ENCODE measurements around the gene LEAP2. TPM values are rescaled to one million over a fixed set of nuclear protein-coding genes. Genes with fewer than 3 reads are reported as not detected.

LEAP2 gene
- total RNA-seq, 4 donors from 2014 or later = 0.20 to 5.9 (median 5.1) TPM

GRCh38 chr5:132841305-132841704 is 32.2 kb upstream of the LEAP2 start:
- Histone ChIP-seq H3K9me3 (no peaks in the 10 kb centered on the region), H3K4me3 (no peak overlapping the region), H3K4me1 (peaks cover 14 to 50% (median 42%) of the 10 kb centered on the region in 4 donors), H3K27ac (peak overlapping the region; percentile 86 to 92 (median 88)), H3K36me3 (no peaks in the 10 kb centered on the region), H3K27me3 (no peaks in the 10 kb centered on the region)
- TF ChIP-seq EP300 (IDR thresholded peaks at IDR 0.05; ENCODE audit: low read depth) (no peak), POLR2A (IDR thresholded peaks at IDR 0.05) (no peak), POLR2AphosphoS5 (IDR thresholded peaks at IDR 0.05) (no peak)
- TF ChIP-seq, protein P1, sequence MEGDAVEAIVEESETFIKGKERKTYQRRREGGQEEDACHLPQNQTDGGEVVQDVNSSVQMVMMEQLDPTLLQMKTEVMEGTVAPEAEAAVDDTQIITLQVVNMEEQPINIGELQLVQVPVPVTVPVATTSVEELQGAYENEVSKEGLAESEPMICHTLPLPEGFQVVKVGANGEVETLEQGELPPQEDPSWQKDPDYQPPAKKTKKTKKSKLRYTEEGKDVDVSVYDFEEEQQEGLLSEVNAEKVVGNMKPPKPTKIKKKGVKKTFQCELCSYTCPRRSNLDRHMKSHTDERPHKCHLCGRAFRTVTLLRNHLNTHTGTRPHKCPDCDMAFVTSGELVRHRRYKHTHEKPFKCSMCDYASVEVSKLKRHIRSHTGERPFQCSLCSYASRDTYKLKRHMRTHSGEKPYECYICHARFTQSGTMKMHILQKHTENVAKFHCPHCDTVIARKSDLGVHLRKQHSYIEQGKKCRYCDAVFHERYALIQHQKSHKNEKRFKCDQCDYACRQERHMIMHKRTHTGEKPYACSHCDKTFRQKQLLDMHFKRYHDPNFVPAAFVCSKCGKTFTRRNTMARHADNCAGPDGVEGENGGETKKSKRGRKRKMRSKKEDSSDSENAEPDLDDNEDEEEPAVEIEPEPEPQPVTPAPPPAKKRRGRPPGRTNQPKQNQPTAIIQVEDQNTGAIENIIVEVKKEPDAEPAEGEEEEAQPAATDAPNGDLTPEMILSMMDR (IDR thresholded peaks at IDR 0.05) = no peak
- DNase-seq = no peak
- WGBS, 2 donors (ENCODE audit: low coverage in 1 of 2) = 88% methylated on average over 4 of the region's 4 CpGs; no CpG with 5 or more reads in 1 of the 2 donors
- intact Hi-C loops (cut with DNase I; ENCODE audit: low total_unique reads) = no loop called here
- in situ Hi-C loops (cut with MboI; ENCODE audit: low pct_ligation_motif_present in 1 of 4, low pct_unique_long_range_greater_than_20kb in 1 of 4, low sequenced_read_pairs in 3 of 4) = loop anchor here in 1 of 4 donors (25.0 kb wide), 1 partner anchor 454 kb away; no protein-coding TSS in a partner anchor

GRCh38 chr5:132848270-132848669 is 25.2 kb upstream of the LEAP2 start:
- no peak overlapping the region for H3K27ac ChIP-seq
- no peaks in the 10 kb centered on the region for H3K27me3 ChIP-seq
- in situ Hi-C loops (cut with MboI; ENCODE audit: low pct_ligation_motif_present in 1 of 4, low pct_unique_long_range_greater_than_20kb in 1 of 4, low sequenced_read_pairs in 3 of 4) (loop anchor here in 1 of 4 donors (25.0 kb wide), 1 partner anchor 461 kb away; no protein-coding TSS in a partner anchor), intact Hi-C loops (cut with DNase I; ENCODE audit: low total_unique reads) (no loop called here)
- H3K4me1 ChIP-seq = no peaks in the 10 kb centered on the region
- H3K4me3 ChIP-seq = no peak overlapping the region
- 95 to 100% methylated on average over 4 to 8 of the region's 8 CpGs for WGBS, 2 donors (ENCODE audit: low coverage in 1 of 2)
- no peak for DNase-seq
- no peaks in the 10 kb centered on the region for H3K9me3 ChIP-seq
- TF ChIP-seq POLR2AphosphoS5 (IDR thresholded peaks at IDR 0.05) = no peak
- no peaks in the 10 kb centered on the region for H3K36me3 ChIP-seq

DNA sequence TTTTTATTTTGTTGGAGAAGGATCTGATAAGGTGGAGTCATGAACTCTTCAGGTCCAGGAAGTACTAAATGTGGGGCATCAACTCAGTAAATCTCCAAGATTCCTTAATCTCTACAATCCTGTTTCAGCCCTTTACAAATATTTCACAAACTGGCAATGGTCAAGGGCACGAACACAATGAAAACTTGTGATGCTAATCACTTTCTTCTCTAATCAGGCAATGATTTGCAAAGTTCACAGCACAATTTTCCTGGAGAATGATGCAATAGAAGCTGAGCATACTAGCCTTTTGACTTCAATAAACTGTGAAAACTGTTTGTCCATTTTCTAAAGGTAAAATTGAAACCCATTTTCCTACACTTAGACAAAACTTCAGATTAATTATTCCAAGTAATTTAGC is 24.1 kb upstream of the LEAP2 start:
- TF ChIP-seq POLR2AphosphoS5 (IDR thresholded peaks at IDR 0.05) (no peak), EP300 (IDR thresholded peaks at IDR 0.05; ENCODE audit: low read depth) (no peak), POLR2A (IDR thresholded peaks at IDR 0.05) (no peak)
- TF ChIP-seq, protein P1 (IDR thresholded peaks at IDR 0.05) = no peak
- intact Hi-C loops (cut with DNase I; ENCODE audit: low total_unique reads) (no loop called here), in situ Hi-C loops (cut with MboI; ENCODE audit: low pct_ligation_motif_present in 1 of 4, low pct_unique_long_range_greater_than_20kb in 1 of 4, low sequenced_read_pairs in 3 of 4) (loop anchor here in 1 of 4 donors (25.0 kb wide), 1 partner anchor 462 kb away; no protein-coding TSS in a partner anchor)
- Histone ChIP-seq H3K27ac (no peak overlapping the region), H3K27me3 (no peaks in the 10 kb centered on the region), H3K4me1 (no peaks in the 10 kb centered on the region), H3K4me3 (no peak overlapping the region), H3K9me3 (no peaks in the 10 kb centered on the region), H3K36me3 (no peaks in the 10 kb centered on the region)
- 22 to 48% methylated on average over 1 of the region's 1 CpG for WGBS, 2 donors (ENCODE audit: low coverage in 1 of 2)
- no peak for DNase-seq

- TF ChIP-seq, protein P1 (IDR thresholded peaks at IDR 0.05) = no peak
- TF ChIP-seq POLR2A (IDR thresholded peaks at IDR 0.05) (no peak), EP300 (IDR thresholded peaks at IDR 0.05; ENCODE audit: low read depth) (no peak), POLR2AphosphoS5 (IDR thresholded peaks at IDR 0.05) (no peak)
- no peaks in the 10 kb centered on the region for H3K9me3 ChIP-seq
- H3K4me1 ChIP-seq = no peaks in the 10 kb centered on the region
- no peaks in the 10 kb centered on the region for H3K27me3 ChIP-seq
- no peak overlapping the region for H3K27ac ChIP-seq
- no peak overlapping the region for H3K4me3 ChIP-seq
- H3K36me3 ChIP-seq = no peaks in the 10 kb centered on the region
- 79 to 86% methylated on average over 2 of the region's 2 CpGs for WGBS, 2 donors (ENCODE audit: low coverage in 1 of 2)
- no peak for DNase-seq
- in situ Hi-C loops (cut with MboI; ENCODE audit: low pct_ligation_motif_present in 1 of 4, low pct_unique_long_range_greater_than_20kb in 1 of 4, low sequenced_read_pairs in 3 of 4) = no loop called here
- intact Hi-C loops (cut with DNase I; ENCODE audit: low total_unique reads) = no loop called here
Observed at GRCh38 chr5:132850066-132850465, 23.4 kb upstream of the LEAP2 start.

GRCh38 chr5:132853323-132853722 is 20.1 kb upstream of the LEAP2 start:
- intact Hi-C loops (cut with DNase I; ENCODE audit: low total_unique reads) = no loop called here
- DNase-seq = no peak
- Histone ChIP-seq H3K9me3 (no peaks in the 10 kb centered on the region), H3K27ac (no peak overlapping the region), H3K27me3 (no peaks in the 10 kb centered on the region), H3K4me1 (no peaks in the 10 kb centered on the region), H3K36me3 (no peaks in the 10 kb centered on the region), H3K4me3 (no peak overlapping the region)
- TF ChIP-seq EP300 (IDR thresholded peaks at IDR 0.05; ENCODE audit: low read depth) = no peak
- TF ChIP-seq POLR2A (IDR thresholded peaks at IDR 0.05) = no peak
- TF ChIP-seq, protein P1 (IDR thresholded peaks at IDR 0.05) = no peak
- TF ChIP-seq POLR2AphosphoS5 (IDR thresholded peaks at IDR 0.05) = no peak
- 84 to 92% methylated on average over 3 of the region's 3 CpGs for WGBS, 2 donors (ENCODE audit: low coverage in 1 of 2)
- in situ Hi-C loops (cut with MboI; ENCODE audit: low pct_ligation_motif_present in 1 of 4, low pct_unique_long_range_greater_than_20kb in 1 of 4, low sequenced_read_pairs in 3 of 4) = no loop called here
